OCI-LY3 (cell line): ENCODE data around the gene CNIH2.

ENCODE experiments used
- H2AFZ ChIP-seq: fragments of 200-600, 300-600 bp; shearing (Covaris generic); 2 replicates; pipeline ENCODE4 v1.6.0; 2014; ENCODE audit warnings: antibody characterized with exemption, low read depth, low read length
- H3K27ac ChIP-seq: fragments of 200-600, 300-600 bp; sonication (generic); 2 replicates; pipeline ENCODE4 v1.5.1; 2014; ENCODE audit warnings: mild to moderate bottlenecking, low read length, moderate library complexity, mixed read lengths
- H3K27me3 ChIP-seq: fragments of 200-600, 300-600 bp; sonication (generic); 2 replicates; pipeline ENCODE4 v1.6.1; 2014; ENCODE audit warnings: low read depth, low read length, mixed read lengths
- H3K36me3 ChIP-seq: fragments of 200-600, 300-600 bp; sonication (generic); replicated peaks from 2 replicates; pipeline ENCODE3; 2014; ENCODE audit warnings: low read depth, low read length, mixed read lengths
- H3K4me1 ChIP-seq: fragments of 300-600, 200-600 bp; sonication (generic); 2 replicates; pipeline ENCODE4 v1.6.1; 2014; ENCODE audit warnings: low read length, mixed read lengths
- H3K4me2 ChIP-seq: fragments of 200-600, 300-600 bp; sonication (generic); 2 replicates; pipeline ENCODE4 v1.6.1; 2014; ENCODE audit warnings: low read length, mixed read lengths
- H3K4me3 ChIP-seq: fragments of 300-600, 200-600 bp; sonication (generic); 2 replicates; pipeline ENCODE4 v1.5.1; 2014; ENCODE audit warnings: antibody characterized with exemption, mild to moderate bottlenecking, low read length, moderate library complexity
- H3K79me2 ChIP-seq: fragments of 300-600, 200-600 bp; shearing (Covaris generic); 2 replicates; pipeline ENCODE4 v1.6.1; 2014; ENCODE audit warnings: mild to moderate bottlenecking, low read length, mixed read lengths
- H3K9ac ChIP-seq: fragments of 300-600, 200-600 bp; shearing (Covaris generic); 2 replicates; pipeline ENCODE4 v1.6.0; 2014; ENCODE audit warnings: mild to moderate bottlenecking, low read length, moderate library complexity
- H3K9me3 ChIP-seq: fragments of 200-600, 300-600 bp; shearing (Covaris generic); 2 replicates; pipeline ENCODE4 v1.6.1; 2014; ENCODE audit warnings: low read length, mixed read lengths; ENCODE audit not compliant: insufficient read depth
- H4K20me1 ChIP-seq: fragments of 200-600, 300-600 bp; sonication (generic); 2 replicates; pipeline ENCODE4 v1.6.1; 2016; ENCODE audit warnings: low read length, mixed read lengths; ENCODE audit not compliant: insufficient read depth
- EZH2phosphoT487 ChIP-seq: fragments of 200-600 bp; shearing (Covaris generic); IDR thresholded peaks from 2 replicates; pipeline ENCODE4 v1.6.1; 2018; ENCODE audit warnings: antibody characterized with exemption, mixed run types, low read depth
- TF ChIP-seq, protein P1 (sequence below): fragments of 200-600, 300-600 bp; sonication (generic); IDR thresholded peaks from 2 replicates; pipeline ENCODE4 v1.5.1; 2014; ENCODE audit warnings: antibody characterized with exemption, low read length, low read depth

Gene CNIH2

GRCh38 chr11:66283461-66284105 is 5.6 kb downstream of the CNIH2 start:
- Histone ChIP-seq H2AFZ (no peak overlapping the region), H3K4me2 (no peak overlapping the region), H3K27me3 (no peaks in the 10 kb centered on the region), H3K36me3 (peaks cover 15% of the 10 kb centered on the region), H3K9ac (no peak overlapping the region), H3K4me1 (peaks cover 39% of the 10 kb centered on the region), H4K20me1 (peaks cover 3% of the 10 kb centered on the region; the same call in 1 of the 2 replicates), H3K27ac (no peak overlapping the region), H3K79me2 (peaks cover 11% of the 10 kb centered on the region), H3K9me3 (no peaks in the 10 kb centered on the region), H3K4me3 (no peak overlapping the region)
- TF ChIP-seq, protein P1, sequence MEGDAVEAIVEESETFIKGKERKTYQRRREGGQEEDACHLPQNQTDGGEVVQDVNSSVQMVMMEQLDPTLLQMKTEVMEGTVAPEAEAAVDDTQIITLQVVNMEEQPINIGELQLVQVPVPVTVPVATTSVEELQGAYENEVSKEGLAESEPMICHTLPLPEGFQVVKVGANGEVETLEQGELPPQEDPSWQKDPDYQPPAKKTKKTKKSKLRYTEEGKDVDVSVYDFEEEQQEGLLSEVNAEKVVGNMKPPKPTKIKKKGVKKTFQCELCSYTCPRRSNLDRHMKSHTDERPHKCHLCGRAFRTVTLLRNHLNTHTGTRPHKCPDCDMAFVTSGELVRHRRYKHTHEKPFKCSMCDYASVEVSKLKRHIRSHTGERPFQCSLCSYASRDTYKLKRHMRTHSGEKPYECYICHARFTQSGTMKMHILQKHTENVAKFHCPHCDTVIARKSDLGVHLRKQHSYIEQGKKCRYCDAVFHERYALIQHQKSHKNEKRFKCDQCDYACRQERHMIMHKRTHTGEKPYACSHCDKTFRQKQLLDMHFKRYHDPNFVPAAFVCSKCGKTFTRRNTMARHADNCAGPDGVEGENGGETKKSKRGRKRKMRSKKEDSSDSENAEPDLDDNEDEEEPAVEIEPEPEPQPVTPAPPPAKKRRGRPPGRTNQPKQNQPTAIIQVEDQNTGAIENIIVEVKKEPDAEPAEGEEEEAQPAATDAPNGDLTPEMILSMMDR = peak; percentile 13; the same call in 1 of the 2 replicates
- no peak for TF ChIP-seq EZH2phosphoT487

GRCh38 chr11:66284526-66285078 is 6.6 kb downstream of the CNIH2 start:
- Histone ChIP-seq H3K4me1 (peaks cover 38% of the 10 kb centered on the region), H3K27ac (peak overlapping the region; percentile 26; the same call in 1 of the 2 replicates), H3K4me2 (peak overlapping the region; percentile 67), H2AFZ (no peak overlapping the region), H3K4me3 (peak overlapping the region; percentile 34; the same call in 1 of the 2 replicates), H3K9me3 (no peaks in the 10 kb centered on the region), H3K79me2 (peaks cover 14% of the 10 kb centered on the region), H4K20me1 (peaks cover 3% of the 10 kb centered on the region; the same call in 1 of the 2 replicates), H3K36me3 (peaks cover 15% of the 10 kb centered on the region), H3K27me3 (no peaks in the 10 kb centered on the region), H3K9ac (peak overlapping the region; percentile 47; the same call in 1 of the 2 replicates)
- no peak for TF ChIP-seq EZH2phosphoT487
- TF ChIP-seq, protein P1 = no peak

GRCh38 chr11:66285250-66285947 is 7.4 kb downstream of the CNIH2 start:
- Histone ChIP-seq H3K4me1 (peaks cover 44% of the 10 kb centered on the region), H3K9ac (peak overlapping the region; percentile 47; the same call in 1 of the 2 replicates), H2AFZ (no peak overlapping the region), H4K20me1 (peaks cover 3% of the 10 kb centered on the region; the same call in 1 of the 2 replicates), H3K9me3 (no peaks in the 10 kb centered on the region), H3K27me3 (no peaks in the 10 kb centered on the region), H3K4me2 (peak overlapping the region; percentile 67; the same call in 1 of the 2 replicates), H3K4me3 (peak overlapping the region; percentile 34; the same call in 1 of the 2 replicates), H3K27ac (no peak overlapping the region), H3K36me3 (peaks cover 15% of the 10 kb centered on the region), H3K79me2 (peaks cover 21% of the 10 kb centered on the region)
- TF ChIP-seq, protein P1 = no peak
- no peak for TF ChIP-seq EZH2phosphoT487

GRCh38 chr11:66286699-66287098 is 8.7 kb downstream of the CNIH2 start:
- TF ChIP-seq, protein P1 = no peak
- TF ChIP-seq EZH2phosphoT487 = no peak
- no peaks in the 10 kb centered on the region for H3K9me3 ChIP-seq
- H3K4me1 ChIP-seq = peaks cover 45% of the 10 kb centered on the region
- no peak overlapping the region for H2AFZ ChIP-seq
- no peak overlapping the region for H3K4me3 ChIP-seq
- peaks cover 15% of the 10 kb centered on the region for H3K36me3 ChIP-seq
- H3K27me3 ChIP-seq = no peaks in the 10 kb centered on the region
- H3K79me2 ChIP-seq = peaks cover 21% of the 10 kb centered on the region
- peaks cover 3% of the 10 kb centered on the region; the same call in 1 of the 2 replicates for H4K20me1 ChIP-seq
- no peak overlapping the region for H3K4me2 ChIP-seq
- H3K9ac ChIP-seq = no peak overlapping the region
- no peak overlapping the region for H3K27ac ChIP-seq
